ENCODE data around the gene CBLN3.

CBLN3 gene

GRCh38 chr14:24379907-24380730 lies 49.3 kb downstream of the CBLN3 start:
- Histone ChIP-seq H3K4me3 (ENCODE audit: low read depth, low read length) (no peak overlapping the region), H3K36me3 (replicated peaks) (peaks cover 17% of the 10 kb centered on the region), H3K27ac (no peak overlapping the region), H3K27me3 (replicated peaks) (no peaks in the 10 kb centered on the region)
- DNase-seq, result no peak
- in situ Hi-C loops (cut with HindIII; ENCODE audit: low pct_ligation_motif_present, low sequenced_read_pairs), result no loop called here
- no peak for TF ChIP-seq CTCF (IDR thresholded peaks at IDR 0.05; ENCODE audit: low read depth, low read length, missing control alignments)

GRCh38 chr14:24378981-24379906 lies 50.2 kb downstream of the CBLN3 start:
- Histone ChIP-seq H3K4me3 (ENCODE audit: low read depth, low read length) (no peak overlapping the region), H3K27ac (no peak overlapping the region), H3K27me3 (replicated peaks) (no peaks in the 10 kb centered on the region), H3K36me3 (replicated peaks) (peaks cover 18% of the 10 kb centered on the region)
- no peak for TF ChIP-seq CTCF (IDR thresholded peaks at IDR 0.05; ENCODE audit: low read depth, low read length, missing control alignments)
- DNase-seq, result no peak
- in situ Hi-C loops (cut with HindIII; ENCODE audit: low pct_ligation_motif_present, low sequenced_read_pairs), result no loop called here

GRCh38 chr14:24378327-24378726 lies 51.1 kb downstream of the CBLN3 start:
- in situ Hi-C loops (cut with HindIII; ENCODE audit: low pct_ligation_motif_present, low sequenced_read_pairs), result no loop called here
- TF ChIP-seq CTCF (IDR thresholded peaks at IDR 0.05; ENCODE audit: low read depth, low read length, missing control alignments), result no peak
- no peaks in the 10 kb centered on the region for H3K27me3 ChIP-seq (replicated peaks)
- no peak overlapping the region for H3K4me3 ChIP-seq (ENCODE audit: low read depth, low read length)
- H3K36me3 ChIP-seq (replicated peaks), result peaks cover 28% of the 10 kb centered on the region
- no peak for DNase-seq
- H3K27ac ChIP-seq, result no peak overlapping the region

GRCh38 chr14:24377657-24378056 lies 51.8 kb downstream of the CBLN3 start:
- no peak for TF ChIP-seq CTCF (IDR thresholded peaks at IDR 0.05; ENCODE audit: low read depth, low read length, missing control alignments)
- Histone ChIP-seq H3K4me3 (ENCODE audit: low read depth, low read length) (no peak overlapping the region), H3K27ac (no peak overlapping the region), H3K27me3 (replicated peaks) (no peaks in the 10 kb centered on the region), H3K36me3 (replicated peaks) (peaks cover 32% of the 10 kb centered on the region)
- in situ Hi-C loops (cut with HindIII; ENCODE audit: low pct_ligation_motif_present, low sequenced_read_pairs), result no loop called here
- DNase-seq, result no peak

GRCh38 chr14:24377126-24377525 lies 52.3 kb downstream of the CBLN3 start:
- in situ Hi-C loops (cut with HindIII; ENCODE audit: low pct_ligation_motif_present, low sequenced_read_pairs), result no loop called here
- TF ChIP-seq CTCF (IDR thresholded peaks at IDR 0.05; ENCODE audit: low read depth, low read length, missing control alignments), result no peak
- Histone ChIP-seq H3K27ac (no peak overlapping the region), H3K4me3 (ENCODE audit: low read depth, low read length) (no peak overlapping the region), H3K36me3 (replicated peaks) (peaks cover 32% of the 10 kb centered on the region), H3K27me3 (replicated peaks) (no peaks in the 10 kb centered on the region)
- DNase-seq, result no peak
